GM12801 (cell line): ENCODE results near the gene AJM1.

ENCODE experiments used
- CTCF ChIP-seq: IDR thresholded peaks from one replicate; pipeline ENCODE4 v1.5.1; 2011; ENCODE audit warnings: control low read depth; ENCODE audit not compliant: insufficient read length; ENCODE audit errors: extremely low read depth

The AJM1 gene

DNA sequence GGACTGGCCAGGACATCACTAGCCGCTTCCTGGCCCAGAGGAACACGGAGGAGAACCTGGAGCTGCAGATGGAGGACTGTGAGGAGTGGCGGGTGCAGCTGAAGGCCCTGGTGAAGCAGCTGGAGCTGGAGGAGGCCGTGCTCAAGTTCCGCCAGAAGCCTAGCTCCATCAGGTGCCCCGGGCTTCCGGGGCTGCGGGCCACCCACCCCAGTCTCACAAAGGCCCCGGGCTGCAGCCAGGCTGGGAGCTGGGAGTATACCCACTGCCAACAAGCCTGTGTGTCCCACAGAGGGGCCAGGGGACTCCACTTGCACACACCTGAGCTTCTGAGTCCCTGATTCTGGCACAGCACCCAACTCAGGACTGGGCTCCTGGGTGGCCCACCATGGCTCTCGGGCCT lies 36.2 kb upstream of the AJM1 start:
- TF ChIP-seq CTCF, result no peak

DNA sequence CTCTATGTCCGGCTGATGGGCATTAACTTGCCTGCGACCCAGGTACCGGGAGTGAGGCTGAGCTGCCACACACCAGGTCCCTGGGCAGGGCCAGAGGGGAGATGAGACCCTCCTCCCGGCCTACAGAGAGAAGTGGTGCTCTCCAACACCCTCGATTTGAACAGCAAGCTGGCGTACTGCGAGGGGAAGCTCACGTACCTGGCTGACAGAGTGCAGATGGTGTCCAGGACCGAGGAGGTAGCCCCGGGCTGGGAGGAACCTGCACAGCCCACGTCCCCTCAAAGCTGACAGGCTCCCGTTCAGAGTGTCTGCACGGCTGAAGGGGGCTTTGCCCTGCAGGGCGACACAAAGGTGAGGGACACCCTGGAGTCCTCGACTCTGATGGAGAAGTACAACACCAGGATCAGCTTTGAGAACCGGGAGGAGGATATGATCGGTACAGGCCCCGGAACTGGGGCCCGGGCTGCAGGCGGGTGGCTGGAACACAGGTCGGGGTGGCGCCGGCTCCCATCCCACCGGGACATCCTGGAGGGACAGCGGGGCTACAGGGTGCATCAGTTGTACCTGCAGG lies 35.6 kb upstream of the AJM1 start:
- TF ChIP-seq CTCF, result no peak

DNA sequence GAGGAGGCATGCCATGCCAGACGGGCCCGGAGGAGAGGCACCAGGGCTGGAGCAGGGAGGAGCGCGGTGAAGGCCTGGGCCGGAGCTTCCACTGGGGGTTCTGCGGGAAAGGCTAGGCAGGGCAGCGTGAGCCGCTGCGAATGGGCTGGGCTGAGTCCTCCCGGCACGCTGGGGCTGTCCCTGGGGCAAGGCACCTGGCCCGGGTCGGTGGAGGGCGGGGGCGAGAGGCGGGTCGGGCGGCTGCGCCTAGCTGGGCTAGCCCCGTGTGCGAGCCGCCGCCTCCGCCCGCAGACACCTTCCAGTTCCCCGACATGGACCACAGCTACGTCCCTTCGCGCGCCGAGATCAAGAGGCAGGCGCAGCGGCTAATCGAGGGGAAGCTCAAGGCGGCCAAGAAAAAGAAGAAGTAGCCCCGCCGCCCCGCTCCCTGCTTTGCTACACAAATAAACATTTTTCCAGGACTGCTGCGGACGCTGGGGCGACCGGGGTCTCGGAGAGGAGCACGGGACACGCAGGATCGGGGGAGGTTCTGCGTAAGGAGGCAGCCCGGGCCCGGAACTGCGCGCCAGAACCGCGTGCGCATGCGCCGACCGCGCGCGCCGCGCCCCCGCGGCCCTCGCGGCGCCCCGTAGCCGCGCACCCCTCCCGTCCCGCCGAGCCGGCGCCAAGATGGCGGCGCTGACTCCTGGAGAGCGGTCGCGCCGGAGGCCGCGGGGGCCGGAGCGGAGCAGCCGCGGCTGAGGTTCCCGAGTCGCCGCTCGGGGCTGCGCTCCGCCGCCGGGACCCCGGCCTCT lies 34.8 kb upstream of the AJM1 start, which contains the start of gene RABL6:
RABL6 (plus strand) TSS at position 668 of the 794 bp plus-strand sequence. CDS start 249 bp downstream, outside the sequence.
- TF ChIP-seq CTCF, result no peak

DNA sequence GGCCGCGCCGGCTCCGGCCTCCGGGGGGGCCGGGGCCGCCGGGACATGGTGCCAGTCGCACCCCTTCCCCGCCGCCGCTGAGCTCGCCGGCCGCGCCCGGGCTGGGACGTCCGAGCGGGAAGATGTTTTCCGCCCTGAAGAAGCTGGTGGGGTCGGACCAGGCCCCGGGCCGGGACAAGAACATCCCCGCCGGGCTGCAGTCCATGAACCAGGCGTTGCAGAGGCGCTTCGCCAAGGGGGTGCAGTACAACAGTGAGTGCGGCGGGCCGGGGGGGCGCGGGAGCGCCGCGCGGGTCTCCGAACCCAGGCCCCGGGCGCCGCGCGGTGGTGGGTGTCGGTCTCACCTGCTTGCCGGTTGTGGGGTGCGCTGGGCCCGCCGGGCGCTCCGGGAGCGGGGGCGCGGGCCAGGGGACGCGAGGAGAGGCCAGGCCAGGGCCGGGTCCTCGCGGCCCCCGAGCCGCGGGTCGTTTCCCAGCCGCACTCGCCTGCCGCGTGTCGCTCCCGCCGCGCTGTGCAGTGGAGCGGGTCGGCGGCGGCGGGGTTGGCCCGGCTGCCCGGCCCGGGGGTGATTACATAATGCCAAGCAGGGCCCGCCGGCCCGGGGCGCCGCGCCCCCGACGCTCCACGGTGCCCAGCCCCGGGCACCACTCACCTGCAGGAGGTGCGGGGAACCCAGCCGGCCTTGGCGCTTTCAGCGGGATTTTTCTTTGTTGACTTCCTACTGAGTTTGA lies 34.0 kb upstream of the AJM1 start:
- no peak for TF ChIP-seq CTCF

GRCh38 chr9:136808806-136809158 lies 33.5 kb upstream of the AJM1 start:
- no peak for TF ChIP-seq CTCF

- no peak for TF ChIP-seq CTCF
Measured at GRCh38 chr9:136814725-136815421, 27.4 kb upstream of the AJM1 start.

DNA sequence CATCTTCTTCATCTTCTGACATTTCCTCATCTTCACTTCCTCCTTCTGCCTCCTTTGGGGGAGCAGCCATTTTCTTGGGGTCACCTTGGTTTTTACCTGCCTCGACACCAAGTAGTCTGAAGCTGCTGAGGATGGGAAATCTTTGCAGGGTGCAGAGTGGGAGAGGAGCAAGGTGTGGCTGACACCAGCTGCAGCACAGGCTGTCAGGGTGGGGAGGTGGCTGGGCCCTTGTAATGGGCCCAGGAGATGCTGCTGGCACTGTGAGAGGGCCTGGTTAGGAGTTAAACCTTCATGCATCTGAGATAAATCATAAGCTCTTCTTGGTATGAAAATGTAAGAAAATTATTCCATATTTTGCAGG lies 26.9 kb upstream of the AJM1 start:
- no peak for TF ChIP-seq CTCF
